ENCODE results near the gene SLC25A43.

The SLC25A43 gene

DNA sequence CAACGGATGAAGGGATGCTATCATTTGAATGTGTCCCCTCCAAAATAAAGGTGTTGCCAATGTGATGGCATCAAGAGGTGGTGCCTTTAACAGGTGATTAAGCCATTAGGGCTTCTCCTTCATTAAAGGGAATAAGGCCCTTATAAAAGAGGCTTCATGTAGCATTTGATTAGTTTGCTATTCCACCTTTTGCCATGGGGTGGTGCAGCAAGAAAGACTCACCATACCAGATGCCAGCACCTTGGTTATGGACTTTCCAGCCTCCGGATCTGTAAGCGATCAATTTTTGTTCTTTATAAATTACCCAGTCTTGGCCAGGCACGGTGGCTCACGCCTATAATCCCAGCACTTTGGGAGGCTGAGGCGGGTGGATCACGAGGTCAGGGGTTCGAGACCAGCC, 7.9 kb upstream of the SLC25A43 start:
- TF ChIP-seq FOXP2 (optimal IDR thresholded peaks at IDR 0.05; ENCODE audit: borderline replicate concordance, extremely low read depth, extremely low read length, insufficient read depth): no peak
- TF ChIP-seq TAF1 (IDR thresholded peaks at IDR 0.05; ENCODE audit: borderline replicate concordance, insufficient read depth, low read length): no peak
- no peak for TF ChIP-seq POLR2AphosphoS5 (IDR thresholded peaks at IDR 0.05; ENCODE audit: low read depth, low read length)
- TF ChIP-seq REST (IDR thresholded peaks at IDR 0.05; ENCODE audit: insufficient read depth in 1 of 2, low read depth in 2 of 2, low read length in 2 of 2): no peak
- no peak for TF ChIP-seq SIN3A (IDR thresholded peaks at IDR 0.05; ENCODE audit: borderline replicate concordance, insufficient read depth, low read length)

- TF ChIP-seq POLR2AphosphoS5 (IDR thresholded peaks at IDR 0.05; ENCODE audit: low read depth, low read length) (no peak), SIN3A (IDR thresholded peaks at IDR 0.05; ENCODE audit: borderline replicate concordance, insufficient read depth, low read length) (no peak), TAF1 (IDR thresholded peaks at IDR 0.05; ENCODE audit: borderline replicate concordance, insufficient read depth, low read length) (no peak), REST (IDR thresholded peaks at IDR 0.05; ENCODE audit: insufficient read depth in 1 of 2, low read depth in 2 of 2, low read length in 2 of 2) (no peak), FOXP2 (optimal IDR thresholded peaks at IDR 0.05; ENCODE audit: borderline replicate concordance, extremely low read depth, extremely low read length, insufficient read depth) (no peak)
Observed at GRCh38 chrX:119393144-119393543, 6.0 kb upstream of the SLC25A43 start.

DNA sequence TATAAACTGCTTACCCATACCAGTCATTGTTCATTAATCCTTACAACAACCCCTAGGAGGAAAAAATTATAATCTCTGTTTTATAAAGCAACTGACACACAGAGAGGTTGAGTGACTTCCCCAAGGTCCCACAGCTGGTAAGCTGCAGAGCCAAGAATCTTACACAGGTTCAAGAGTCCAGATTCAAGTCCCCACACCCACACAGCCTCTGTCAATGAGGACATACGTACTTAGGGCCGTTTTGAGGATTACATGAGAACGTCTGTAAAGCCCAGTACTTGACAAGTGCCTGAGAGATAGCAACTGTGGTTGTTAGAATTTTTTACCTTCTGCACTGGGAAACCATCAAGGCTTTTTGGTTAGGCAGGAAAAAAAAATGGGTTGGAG, 556 bp upstream of the SLC25A43 start:
- TF ChIP-seq FOXP2 (optimal IDR thresholded peaks at IDR 0.05; ENCODE audit: borderline replicate concordance, extremely low read depth, extremely low read length, insufficient read depth): no peak
- TF ChIP-seq TAF1 (IDR thresholded peaks at IDR 0.05; ENCODE audit: borderline replicate concordance, insufficient read depth, low read length): no peak
- TF ChIP-seq SIN3A (IDR thresholded peaks at IDR 0.05; ENCODE audit: borderline replicate concordance, insufficient read depth, low read length): no peak
- no peak for TF ChIP-seq POLR2AphosphoS5 (IDR thresholded peaks at IDR 0.05; ENCODE audit: low read depth, low read length)
- no peak for TF ChIP-seq REST (IDR thresholded peaks at IDR 0.05; ENCODE audit: insufficient read depth in 1 of 2, low read depth in 2 of 2, low read length in 2 of 2)

DNA sequence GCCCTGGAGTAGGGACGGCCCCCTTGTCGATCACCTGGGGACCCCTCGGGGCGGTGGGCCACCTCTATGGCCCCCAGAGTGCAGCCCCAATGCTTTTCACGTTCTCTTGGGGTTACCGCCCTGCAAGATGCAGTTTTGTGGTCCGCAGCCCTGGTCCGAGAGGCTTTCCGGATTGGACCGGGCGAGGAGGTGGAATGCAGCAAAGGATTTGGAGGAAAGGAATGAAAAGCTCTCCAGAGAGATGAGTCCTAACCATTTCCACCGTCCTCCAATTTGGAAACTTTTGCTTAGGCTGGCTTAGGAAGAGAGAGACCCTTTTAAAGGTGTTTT, 601 bp downstream of the SLC25A43 start:
- TF ChIP-seq TAF1 (IDR thresholded peaks at IDR 0.05; ENCODE audit: borderline replicate concordance, insufficient read depth, low read length): no peak
- no peak for TF ChIP-seq SIN3A (IDR thresholded peaks at IDR 0.05; ENCODE audit: borderline replicate concordance, insufficient read depth, low read length)
- no peak for TF ChIP-seq REST (IDR thresholded peaks at IDR 0.05; ENCODE audit: insufficient read depth in 1 of 2, low read depth in 2 of 2, low read length in 2 of 2)
- TF ChIP-seq POLR2AphosphoS5 (IDR thresholded peaks at IDR 0.05; ENCODE audit: low read depth, low read length): no peak
- no peak for TF ChIP-seq FOXP2 (optimal IDR thresholded peaks at IDR 0.05; ENCODE audit: borderline replicate concordance, extremely low read depth, extremely low read length, insufficient read depth)

DNA sequence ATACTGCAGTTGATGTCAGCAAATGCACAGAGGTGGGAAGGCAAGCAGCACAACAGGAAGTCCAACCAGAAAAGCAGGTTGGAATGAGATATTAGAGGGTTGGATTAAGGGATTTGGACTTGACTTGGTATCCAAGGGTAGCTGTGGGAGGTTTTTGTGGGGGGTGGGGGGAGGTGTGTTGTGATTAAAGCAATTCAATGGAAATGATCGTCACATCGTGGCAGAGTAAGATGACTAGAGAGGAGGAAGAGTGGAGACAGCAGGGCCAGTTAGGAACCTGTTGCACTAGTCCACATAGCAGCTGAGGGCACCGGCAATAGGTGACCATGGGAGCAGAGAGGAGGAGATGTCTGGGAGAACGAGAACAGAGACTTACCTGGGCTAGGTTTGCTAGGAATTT, 2.4 kb downstream of the SLC25A43 start:
- TF ChIP-seq REST (IDR thresholded peaks at IDR 0.05; ENCODE audit: insufficient read depth in 1 of 2, low read depth in 2 of 2, low read length in 2 of 2) (no peak), POLR2AphosphoS5 (IDR thresholded peaks at IDR 0.05; ENCODE audit: low read depth, low read length) (no peak), SIN3A (IDR thresholded peaks at IDR 0.05; ENCODE audit: borderline replicate concordance, insufficient read depth, low read length) (no peak), FOXP2 (optimal IDR thresholded peaks at IDR 0.05; ENCODE audit: borderline replicate concordance, extremely low read depth, extremely low read length, insufficient read depth) (no peak), TAF1 (IDR thresholded peaks at IDR 0.05; ENCODE audit: borderline replicate concordance, insufficient read depth, low read length) (no peak)
